GM19463 (cell line): ENCODE data around the gene POGZ.

Experiments
- ATAC-seq: cut with Tn5 transposase; IDR thresholded peaks from one replicate; pipeline ENCODE4 v1.9.1; 2021; ENCODE audit warnings: mild to moderate bottlenecking, moderate library complexity; ENCODE audit not compliant: unreplicated experiment

The POGZ gene

GRCh38 chr1:151377150-151377884, 82.0 kb downstream of the POGZ start:
- no peak for ATAC-seq

GRCh38 chr1:151373196-151373595, 86.1 kb downstream of the POGZ start:
- ATAC-seq = no peak

GRCh38 chr1:151372058-151372934, 87.0 kb downstream of the POGZ start, which contains the start of gene SELENBP1:
SELENBP1 (minus strand) TSS chr1:151372705; CDS start chr1:151372641, 64 bp downstream.
- no peak for ATAC-seq

- ATAC-seq = no peak
Measured at GRCh38 chr1:151371370-151372057, 87.8 kb downstream of the POGZ start.

DNA sequence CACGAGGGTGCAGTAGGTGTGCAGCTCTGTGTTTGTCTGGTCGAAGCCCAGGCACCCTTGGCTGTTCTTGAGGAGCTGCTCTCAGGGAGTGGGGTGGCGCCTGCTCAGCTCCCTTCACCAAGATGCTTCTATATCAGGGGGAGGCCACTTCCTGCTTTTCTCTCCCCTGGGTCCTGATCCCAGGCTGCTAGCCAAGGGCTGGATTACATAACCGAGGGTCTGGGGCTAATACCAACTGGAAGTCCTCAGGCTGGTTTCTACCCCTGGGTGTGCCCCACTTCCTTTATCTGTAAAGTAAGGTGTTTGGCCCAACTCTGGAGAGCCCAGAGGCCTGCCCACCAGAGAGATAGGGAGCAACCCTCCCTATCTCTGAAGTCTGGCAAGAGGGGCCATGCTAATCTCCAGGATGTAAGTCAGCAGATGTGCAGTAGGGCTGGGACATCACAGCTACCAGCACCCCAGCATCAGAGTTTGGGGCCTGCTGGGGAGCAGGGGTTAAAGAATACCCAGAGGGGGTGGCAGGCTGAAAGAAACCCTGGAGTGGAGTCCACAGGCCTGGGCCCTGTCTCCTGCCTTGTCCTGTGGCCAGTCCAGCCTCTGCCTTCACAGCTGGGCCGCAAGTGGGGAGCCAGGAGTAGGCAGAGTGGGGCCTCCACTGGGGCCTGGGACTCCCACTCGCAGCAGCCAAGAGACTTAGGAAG, 88.9 kb downstream of the POGZ start:
- no peak for ATAC-seq

DNA sequence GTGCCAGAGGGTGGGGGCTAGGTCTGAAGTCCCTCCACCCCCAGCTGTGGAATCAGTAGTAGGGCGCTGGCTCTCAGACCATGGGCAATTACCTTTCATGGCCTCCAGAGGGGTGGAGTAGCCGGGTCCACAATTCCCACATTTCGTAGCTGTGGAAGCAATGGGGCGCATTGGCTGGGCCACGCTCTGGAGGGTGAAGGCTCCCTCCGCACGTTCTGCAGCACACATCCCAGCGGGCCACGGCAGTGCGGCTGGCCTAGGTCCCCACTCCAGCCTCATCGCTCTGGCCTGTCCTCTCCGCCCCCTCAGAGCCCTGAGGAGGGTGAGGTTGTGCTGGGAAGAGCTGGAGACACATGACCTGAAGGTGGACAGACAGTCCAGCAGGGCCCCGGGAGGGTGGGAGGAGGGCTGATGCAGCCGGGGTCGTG, 89.7 kb downstream of the POGZ start:
- no peak for ATAC-seq

DNA sequence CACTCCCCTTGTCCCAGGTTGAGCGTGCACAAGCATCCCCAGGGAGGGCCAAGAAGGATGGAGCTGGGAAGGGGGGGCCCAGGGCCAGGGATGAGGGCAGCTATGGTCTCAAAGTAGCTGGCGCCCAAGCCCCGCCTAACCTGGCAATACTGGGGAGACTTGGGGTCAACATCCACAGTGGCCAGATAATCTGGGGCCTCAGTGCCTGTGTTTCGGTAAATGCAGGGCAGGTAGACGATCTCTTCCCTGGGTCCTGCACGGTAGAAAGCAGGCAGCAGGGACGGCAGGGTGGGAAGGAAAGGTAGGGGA, 90.0 kb downstream of the POGZ start:
- ATAC-seq = no peak

DNA sequence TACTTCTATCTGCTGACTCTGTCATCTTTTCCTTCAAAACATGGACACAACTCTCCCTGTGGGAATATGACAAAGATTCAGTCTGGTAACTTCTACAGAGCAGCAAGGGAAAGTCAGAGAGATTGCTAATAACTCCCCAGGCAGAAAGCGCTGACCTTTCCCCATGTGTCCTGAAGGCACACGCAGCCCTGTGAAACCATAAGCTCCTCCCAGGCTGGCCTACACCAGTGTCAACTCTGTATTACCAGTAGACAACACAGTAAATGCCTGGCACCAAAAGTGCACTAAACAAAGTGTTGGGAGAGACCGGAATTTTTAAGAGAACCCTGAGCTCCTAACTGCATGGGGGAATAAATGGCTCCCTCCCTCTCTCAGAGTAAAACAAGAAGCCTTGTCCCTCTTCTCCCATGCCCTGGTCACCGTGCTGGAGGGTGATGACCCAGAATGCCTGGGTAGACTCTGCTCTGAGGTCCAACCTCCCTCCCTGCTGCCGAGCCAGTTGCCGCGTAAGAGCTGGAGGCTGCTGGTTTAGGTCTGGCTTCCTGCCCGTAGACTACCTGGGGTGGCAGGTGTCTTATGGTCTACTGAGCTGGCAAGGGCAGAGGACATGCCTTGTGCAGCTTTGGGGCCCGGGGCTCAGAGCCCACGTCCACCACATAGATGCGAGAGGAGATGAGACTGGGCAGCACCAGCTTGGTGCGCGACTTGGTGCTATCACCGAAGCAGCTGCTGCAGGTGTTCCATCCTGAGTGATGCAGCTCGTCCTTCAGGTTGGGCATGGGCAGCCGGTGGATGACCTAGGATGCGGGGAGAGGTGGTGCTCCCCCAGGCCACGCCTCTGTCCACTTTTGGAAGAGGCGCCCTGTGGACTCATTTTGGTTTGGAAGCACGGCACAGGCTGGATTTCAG, 90.6 kb downstream of the POGZ start:
- ATAC-seq = no peak

DNA sequence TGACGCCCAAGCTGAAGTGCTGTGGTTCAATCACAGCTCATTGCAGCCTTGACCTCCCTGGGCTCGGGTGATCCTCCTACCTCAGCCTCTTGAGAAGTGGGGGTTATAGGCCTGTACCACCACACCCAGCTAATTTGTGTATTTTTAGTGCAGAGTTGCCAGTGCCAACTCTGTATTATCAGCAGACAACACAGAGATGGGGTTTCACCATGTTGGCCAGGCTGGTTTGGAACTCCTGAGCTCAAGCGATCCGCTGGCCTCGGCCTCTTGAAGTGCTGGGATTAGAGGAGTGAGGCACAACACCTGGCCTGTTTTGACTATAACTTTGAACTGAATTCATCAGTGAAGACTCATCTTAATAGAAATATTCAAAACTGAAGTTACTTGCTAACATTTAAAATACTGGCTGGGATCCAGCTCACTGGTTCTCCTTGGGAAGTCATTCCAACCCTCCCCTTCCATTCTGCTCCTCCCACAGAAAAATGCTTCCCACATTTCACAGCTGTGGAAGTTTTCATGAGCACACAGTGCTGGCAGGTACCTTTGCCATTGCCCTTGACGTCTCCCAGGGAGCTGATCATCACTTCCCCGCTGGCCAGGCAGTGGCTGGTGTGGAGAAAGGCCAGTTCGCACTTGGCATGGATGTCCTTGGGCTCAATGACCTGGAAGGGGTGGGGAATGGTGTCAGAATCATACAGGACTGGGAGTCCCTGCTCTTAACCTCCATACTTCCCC, 91.5 kb downstream of the POGZ start:
- no peak for ATAC-seq

GRCh38 chr1:151364996-151365395, 94.3 kb downstream of the POGZ start:
- no peak for ATAC-seq

DNA sequence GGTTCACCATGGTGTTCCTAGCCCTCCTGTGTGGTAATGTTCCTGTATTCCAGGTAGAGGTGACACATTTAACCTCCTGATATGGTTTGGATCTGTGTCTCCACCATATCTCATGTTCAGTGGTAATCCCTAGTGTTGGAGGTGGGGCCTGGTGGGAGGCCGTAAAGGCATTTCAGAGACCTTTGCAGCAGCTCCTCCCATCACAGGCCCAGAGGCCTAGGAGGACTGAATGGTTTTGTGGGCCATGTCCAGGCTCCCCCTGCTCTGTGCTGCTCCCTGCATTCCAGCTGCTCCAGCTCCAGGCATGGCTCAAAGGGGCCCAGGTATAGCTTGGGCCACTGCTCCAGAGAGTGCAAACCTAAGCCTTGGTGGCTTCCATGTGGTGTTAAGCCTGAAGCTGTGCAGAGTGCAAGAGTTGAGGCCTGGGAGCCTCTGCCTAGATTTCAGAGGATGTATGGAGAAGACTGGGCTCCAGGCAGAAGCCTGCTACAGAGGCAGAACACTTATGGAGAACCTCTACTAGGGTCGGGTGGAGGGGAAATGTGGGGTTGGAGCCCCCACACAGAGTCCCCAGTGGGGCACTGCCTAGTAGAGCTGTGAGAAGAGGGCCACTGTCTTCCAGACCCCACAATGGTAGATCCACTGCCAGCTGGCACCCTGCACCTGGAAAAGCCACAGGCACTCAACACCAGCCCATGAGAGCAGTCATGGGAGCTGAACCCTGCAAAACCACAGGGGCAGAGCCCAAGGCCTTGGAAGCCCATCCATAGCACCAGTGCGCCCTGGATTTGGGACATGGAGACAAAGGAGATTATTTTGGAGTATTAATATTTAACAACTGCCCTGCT, 96.8 kb downstream of the POGZ start:
- no peak for ATAC-seq

DNA sequence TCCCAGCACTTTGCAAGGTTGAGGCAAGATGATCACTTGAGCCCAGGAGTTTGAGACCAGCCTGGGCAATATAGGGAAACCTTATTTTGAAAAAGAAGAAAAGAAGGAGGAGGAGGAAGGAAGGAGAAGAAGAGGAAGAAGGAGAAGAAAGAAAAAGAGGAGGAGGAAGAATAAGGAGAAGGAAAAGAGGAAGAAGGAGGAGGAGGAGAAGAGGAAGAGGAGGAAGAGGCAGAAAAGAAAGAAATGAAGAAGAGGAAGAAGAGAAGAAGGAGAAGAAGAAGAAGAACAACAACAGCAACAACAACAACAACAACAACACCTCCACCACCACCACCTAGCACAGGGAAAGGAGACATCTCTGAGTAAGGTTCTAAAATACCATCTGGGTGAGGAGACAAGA, 97.4 kb downstream of the POGZ start:
- ATAC-seq = no peak

DNA sequence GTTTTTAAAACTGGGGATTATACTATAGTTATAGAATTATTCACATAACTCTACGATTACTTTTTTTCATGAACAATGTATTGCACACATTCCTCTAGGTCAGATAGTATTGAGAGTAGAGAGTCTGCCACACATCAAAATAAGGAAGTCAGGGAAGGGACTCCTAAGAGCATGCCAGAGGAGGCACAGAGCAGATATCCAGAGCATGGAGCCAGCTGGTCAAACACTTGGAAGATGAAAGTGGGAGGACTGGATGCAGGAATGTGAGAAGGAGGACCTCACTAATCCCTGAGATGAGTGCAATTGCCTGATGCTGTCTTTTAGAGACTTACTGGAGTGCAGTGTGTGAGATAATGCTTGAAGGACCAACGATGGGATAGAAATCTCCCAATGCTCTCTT, 102.6 kb downstream of the POGZ start:
- no peak for ATAC-seq
